ENCODE data around the gene HCN4.

HCN4 gene

DNA sequence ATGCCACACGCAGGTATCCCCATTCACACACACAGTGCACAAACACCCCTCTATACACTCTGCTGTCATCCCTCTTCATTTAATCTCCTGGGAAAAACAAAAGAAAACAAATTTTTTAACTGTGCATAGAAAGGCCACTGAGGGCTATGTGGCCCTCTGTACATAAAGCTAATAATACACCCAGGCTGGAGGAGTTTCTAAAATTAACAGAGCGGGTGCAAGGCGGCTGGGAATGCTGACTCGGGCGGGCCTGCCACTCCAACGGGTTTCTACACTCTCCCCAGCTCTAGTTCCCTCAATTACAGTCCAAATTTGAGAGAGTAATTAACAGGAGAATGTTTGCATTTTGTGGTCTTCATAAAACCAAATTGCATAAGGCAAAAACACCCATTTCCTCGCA lies 23.1 kb downstream of the HCN4 start:
- H3K4me1 ChIP-seq (ENCODE audit: insufficient read depth, poor library complexity, severe bottlenecking) = no peaks in the 10 kb centered on the region
- H3K27me3 ChIP-seq (ENCODE audit: insufficient read depth, poor library complexity, severe bottlenecking) = no peaks in the 10 kb centered on the region
- ATAC-seq (ENCODE audit: low read depth) (no peak), DNase-seq (ENCODE audit: low spot score) (no peak)
- no peaks in the 10 kb centered on the region for H3K36me3 ChIP-seq (ENCODE audit: low read depth)
- H3K27ac ChIP-seq (ENCODE audit: poor library complexity, severe bottlenecking) = no peak overlapping the region
- H3K9me3 ChIP-seq (ENCODE audit: severe bottlenecking) = no peaks in the 10 kb centered on the region
- TF ChIP-seq, protein P1, sequence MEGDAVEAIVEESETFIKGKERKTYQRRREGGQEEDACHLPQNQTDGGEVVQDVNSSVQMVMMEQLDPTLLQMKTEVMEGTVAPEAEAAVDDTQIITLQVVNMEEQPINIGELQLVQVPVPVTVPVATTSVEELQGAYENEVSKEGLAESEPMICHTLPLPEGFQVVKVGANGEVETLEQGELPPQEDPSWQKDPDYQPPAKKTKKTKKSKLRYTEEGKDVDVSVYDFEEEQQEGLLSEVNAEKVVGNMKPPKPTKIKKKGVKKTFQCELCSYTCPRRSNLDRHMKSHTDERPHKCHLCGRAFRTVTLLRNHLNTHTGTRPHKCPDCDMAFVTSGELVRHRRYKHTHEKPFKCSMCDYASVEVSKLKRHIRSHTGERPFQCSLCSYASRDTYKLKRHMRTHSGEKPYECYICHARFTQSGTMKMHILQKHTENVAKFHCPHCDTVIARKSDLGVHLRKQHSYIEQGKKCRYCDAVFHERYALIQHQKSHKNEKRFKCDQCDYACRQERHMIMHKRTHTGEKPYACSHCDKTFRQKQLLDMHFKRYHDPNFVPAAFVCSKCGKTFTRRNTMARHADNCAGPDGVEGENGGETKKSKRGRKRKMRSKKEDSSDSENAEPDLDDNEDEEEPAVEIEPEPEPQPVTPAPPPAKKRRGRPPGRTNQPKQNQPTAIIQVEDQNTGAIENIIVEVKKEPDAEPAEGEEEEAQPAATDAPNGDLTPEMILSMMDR (IDR thresholded peaks at IDR 0.05; ENCODE audit: poor library complexity, severe bottlenecking) = no peak
- H3K4me3 ChIP-seq (ENCODE audit: severe bottlenecking) = no peak overlapping the region

DNA sequence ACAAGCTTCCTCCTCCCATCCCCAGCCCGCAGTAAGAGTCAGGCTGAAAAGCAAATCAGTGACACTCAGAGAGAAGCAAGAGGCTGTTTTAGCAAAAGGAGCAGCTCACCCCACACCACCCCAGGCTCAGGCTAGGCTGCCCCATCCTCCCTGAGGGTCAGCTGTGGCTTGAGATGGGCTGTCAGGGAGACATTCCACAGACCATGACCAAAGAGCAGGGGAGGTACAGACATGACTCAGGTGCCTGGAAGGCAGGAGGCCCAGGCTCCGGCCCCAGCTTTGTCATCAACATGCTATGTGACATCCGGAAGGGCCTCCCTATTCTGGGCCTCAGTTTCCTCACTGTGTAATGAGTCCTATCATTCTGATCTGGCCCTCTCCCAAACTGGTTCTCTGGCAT lies 24.7 kb downstream of the HCN4 start:
- TF ChIP-seq, protein P1 (IDR thresholded peaks at IDR 0.05; ENCODE audit: poor library complexity, severe bottlenecking) = no peak
- no peak for DNase-seq (ENCODE audit: low spot score)
- H3K27ac ChIP-seq (ENCODE audit: poor library complexity, severe bottlenecking) = no peak overlapping the region
- H3K27me3 ChIP-seq (ENCODE audit: insufficient read depth, poor library complexity, severe bottlenecking) = no peaks in the 10 kb centered on the region
- H3K36me3 ChIP-seq (ENCODE audit: low read depth) = no peaks in the 10 kb centered on the region
- ATAC-seq (ENCODE audit: low read depth) = no peak
- no peak overlapping the region for H3K4me3 ChIP-seq (ENCODE audit: severe bottlenecking)
- no peaks in the 10 kb centered on the region for H3K4me1 ChIP-seq (ENCODE audit: insufficient read depth, poor library complexity, severe bottlenecking)
- no peaks in the 10 kb centered on the region for H3K9me3 ChIP-seq (ENCODE audit: severe bottlenecking)

DNA sequence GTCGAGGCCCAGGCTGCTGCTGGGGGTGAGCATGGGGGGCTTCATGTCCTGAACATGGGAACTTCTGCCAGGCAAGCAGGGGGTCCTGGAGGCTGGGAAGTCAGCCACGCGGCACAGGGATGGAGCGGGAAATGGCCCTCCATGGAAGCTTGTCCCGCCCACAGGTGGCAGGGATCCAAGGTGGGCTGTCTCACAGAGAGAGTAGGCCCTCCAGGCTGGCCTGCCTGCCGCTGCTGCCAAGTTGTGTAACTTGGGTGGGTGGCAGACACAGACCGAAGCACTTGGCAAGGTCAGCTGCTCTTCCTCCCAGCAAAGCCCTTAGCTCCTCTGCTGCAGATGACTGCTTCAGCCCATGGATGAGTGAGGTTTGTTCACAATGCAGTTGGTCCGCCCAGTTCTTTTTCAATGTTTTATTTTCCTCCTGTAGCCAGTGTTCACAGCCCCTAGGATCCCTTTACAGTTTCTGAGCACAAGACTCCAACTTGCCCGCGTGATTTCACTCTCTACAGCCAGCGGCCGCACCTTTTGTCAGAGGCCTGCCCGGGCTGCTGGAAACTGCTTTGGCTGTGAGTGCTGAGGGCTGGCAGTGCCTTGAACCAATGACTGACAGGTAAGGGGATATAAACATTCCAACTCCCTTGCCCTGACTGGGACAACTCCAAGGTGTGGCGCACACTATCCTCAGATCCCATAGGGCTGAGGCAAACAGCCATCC lies 26.7 kb downstream of the HCN4 start:
- ATAC-seq (ENCODE audit: low read depth) (no peak), DNase-seq (ENCODE audit: low spot score) (no peak)
- Histone ChIP-seq H3K9me3 (ENCODE audit: severe bottlenecking) (no peaks in the 10 kb centered on the region), H3K4me1 (ENCODE audit: insufficient read depth, poor library complexity, severe bottlenecking) (no peaks in the 10 kb centered on the region), H3K36me3 (ENCODE audit: low read depth) (no peaks in the 10 kb centered on the region), H3K27ac (ENCODE audit: poor library complexity, severe bottlenecking) (no peak overlapping the region), H3K27me3 (ENCODE audit: insufficient read depth, poor library complexity, severe bottlenecking) (no peaks in the 10 kb centered on the region), H3K4me3 (ENCODE audit: severe bottlenecking) (no peak overlapping the region)
- TF ChIP-seq, protein P1 (IDR thresholded peaks at IDR 0.05; ENCODE audit: poor library complexity, severe bottlenecking) = no peak

DNA sequence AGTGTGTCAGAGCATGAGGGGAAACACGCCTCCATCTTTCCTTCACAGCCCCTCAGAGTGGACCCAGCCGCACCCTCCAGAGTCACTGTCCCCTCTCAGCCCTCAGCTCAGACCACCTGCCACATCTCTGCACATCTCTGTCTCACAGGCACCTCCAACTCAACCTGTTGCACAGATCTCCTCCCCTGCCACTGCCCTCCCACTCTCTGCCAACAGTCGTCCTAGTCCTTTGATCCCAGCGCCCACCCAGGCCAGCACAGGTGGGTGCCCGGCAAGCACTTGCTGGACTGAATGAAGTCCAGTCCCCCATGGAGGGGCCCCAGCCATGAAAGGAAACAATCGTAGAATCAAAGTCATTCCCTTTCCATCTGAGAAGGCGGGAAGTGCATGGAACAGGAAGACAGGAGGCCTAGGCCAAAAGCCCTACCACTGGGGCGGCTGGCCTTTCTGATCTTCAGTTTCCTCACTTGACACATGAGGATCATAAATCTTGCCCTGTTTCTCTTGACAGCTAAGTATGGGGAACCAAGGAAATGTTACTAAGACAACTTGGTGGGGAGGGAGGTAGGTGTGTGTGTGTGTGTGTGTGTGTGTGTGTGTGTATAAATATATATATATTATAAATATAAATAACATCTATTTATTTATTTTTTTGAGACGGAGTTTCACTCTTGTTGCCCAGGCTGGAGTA lies 28.1 kb downstream of the HCN4 start:
- no peaks in the 10 kb centered on the region for H3K9me3 ChIP-seq (ENCODE audit: severe bottlenecking)
- ATAC-seq (ENCODE audit: low read depth) (no peak), DNase-seq (ENCODE audit: low spot score) (no peak)
- no peak overlapping the region for H3K4me3 ChIP-seq (ENCODE audit: severe bottlenecking)
- no peak overlapping the region for H3K27ac ChIP-seq (ENCODE audit: poor library complexity, severe bottlenecking)
- no peaks in the 10 kb centered on the region for H3K36me3 ChIP-seq (ENCODE audit: low read depth)
- no peaks in the 10 kb centered on the region for H3K27me3 ChIP-seq (ENCODE audit: insufficient read depth, poor library complexity, severe bottlenecking)
- no peaks in the 10 kb centered on the region for H3K4me1 ChIP-seq (ENCODE audit: insufficient read depth, poor library complexity, severe bottlenecking)
- TF ChIP-seq, protein P1 (IDR thresholded peaks at IDR 0.05; ENCODE audit: poor library complexity, severe bottlenecking) = no peak
